Parathyroid adenoma (tissue), 2 donors: ENCODE measurements around the gene PNMA8C.

Experiments
- H2AFZ ChIP-seq: fragments of 300-600 bp; sonication (generic); one replicate; pipeline ENCODE4 v1.7.0; 2017; ENCODE audit warnings: antibody characterized with exemption, mild to moderate bottlenecking
- H3K27ac ChIP-seq: fragments of 300-600 bp; sonication (generic); one replicate; pipeline ENCODE4 v1.7.0; 2017
- H3K27me3 ChIP-seq: fragments of 300-600 bp; sonication (generic); one replicate; pipeline ENCODE4 v1.7.0; 2017; ENCODE audit warnings: low read length; ENCODE audit not compliant: control insufficient read depth, insufficient read depth
- H3K36me3 ChIP-seq: fragments of 300-600 bp; sonication (generic); one replicate; pipeline ENCODE4 v1.7.0; 2017; ENCODE audit warnings: low read length; ENCODE audit not compliant: control insufficient read depth, insufficient read depth
- H3K4me1 ChIP-seq: fragments of 300-600 bp; sonication (generic); one replicate; pipeline ENCODE4 v1.7.0; 2017; ENCODE audit warnings: control low read depth
- H3K4me2 ChIP-seq: fragments of 300-600 bp; sonication (generic); one replicate; pipeline ENCODE4 v1.7.0; 2017; ENCODE audit warnings: low read length
- H3K4me3 ChIP-seq: fragments of 300-600 bp; sonication (generic); one replicate; pipeline ENCODE4 v1.7.0; 2017; ENCODE audit warnings: low read depth, low read length
- H3K79me2 ChIP-seq: fragments of 300-600 bp; sonication (generic); one replicate; pipeline ENCODE4 v1.7.0; 2017; ENCODE audit warnings: control low read depth
- H3K9ac ChIP-seq: fragments of 300-600 bp; sonication (generic); one replicate; pipeline ENCODE4 v1.7.0; 2017; ENCODE audit warnings: mild to moderate bottlenecking
- H3K9me3 ChIP-seq: fragments of 300-600 bp; sonication (generic); one replicate; pipeline ENCODE4 v1.7.0; 2017; ENCODE audit warnings: low read length; ENCODE audit not compliant: control insufficient read depth
- CTCF ChIP-seq: fragments of 300-600 bp; sonication (generic); IDR thresholded peaks from one replicate; pipeline ENCODE4 v1.7.0; 2017; ENCODE audit warnings: antibody characterized with exemption, mild to moderate bottlenecking
- donor health status: primary hyperparathyroidism.

Gene PNMA8C

GRCh38 chr19:46456930-46457329 is 28.2 kb upstream of the PNMA8C start:
- Histone ChIP-seq H3K4me3 (no peak overlapping the region), H3K27ac (no peak overlapping the region), H3K27me3 (no peaks in the 10 kb centered on the region), H3K9me3 (no peaks in the 10 kb centered on the region), H2AFZ (no peak overlapping the region), H3K79me2 (no peaks in the 10 kb centered on the region), H3K4me2 (no peak overlapping the region), H3K9ac (no peak overlapping the region), H3K4me1 (no peaks in the 10 kb centered on the region), H3K36me3 (no peaks in the 10 kb centered on the region)
- no peak for TF ChIP-seq CTCF

- H3K27me3 ChIP-seq, result no peaks in the 10 kb centered on the region
- no peak overlapping the region for H3K9ac ChIP-seq
- no peak for TF ChIP-seq CTCF
- no peaks in the 10 kb centered on the region for H3K79me2 ChIP-seq
- H3K36me3 ChIP-seq, result no peaks in the 10 kb centered on the region
- H3K4me3 ChIP-seq, result no peak overlapping the region
- no peak overlapping the region for H3K27ac ChIP-seq
- no peaks in the 10 kb centered on the region for H3K4me1 ChIP-seq
- H3K4me2 ChIP-seq, result no peak overlapping the region
- H2AFZ ChIP-seq, result no peak overlapping the region
- no peaks in the 10 kb centered on the region for H3K9me3 ChIP-seq
Observed at GRCh38 chr19:46454244-46454643, 25.5 kb upstream of the PNMA8C start.

- Histone ChIP-seq H3K9ac (no peak overlapping the region), H3K36me3 (no peaks in the 10 kb centered on the region), H3K27me3 (no peaks in the 10 kb centered on the region), H3K27ac (no peak overlapping the region), H3K79me2 (no peaks in the 10 kb centered on the region), H3K9me3 (no peaks in the 10 kb centered on the region), H3K4me1 (no peaks in the 10 kb centered on the region), H2AFZ (no peak overlapping the region), H3K4me3 (no peak overlapping the region), H3K4me2 (no peak overlapping the region)
- no peak for TF ChIP-seq CTCF
Observed at GRCh38 chr19:46453661-46454060, 24.9 kb upstream of the PNMA8C start.

- no peak for TF ChIP-seq CTCF
- H3K27ac ChIP-seq, result no peak overlapping the region
- H3K4me3 ChIP-seq, result no peak overlapping the region
- no peak overlapping the region for H2AFZ ChIP-seq
- H3K9me3 ChIP-seq, result no peaks in the 10 kb centered on the region
- H3K79me2 ChIP-seq, result no peaks in the 10 kb centered on the region
- H3K4me1 ChIP-seq, result no peaks in the 10 kb centered on the region
- H3K36me3 ChIP-seq, result no peaks in the 10 kb centered on the region
- H3K27me3 ChIP-seq, result no peaks in the 10 kb centered on the region
- no peak overlapping the region for H3K4me2 ChIP-seq
- no peak overlapping the region for H3K9ac ChIP-seq
Observed at GRCh38 chr19:46452186-46452585, 23.4 kb upstream of the PNMA8C start.

GRCh38 chr19:46451352-46451751 is 22.6 kb upstream of the PNMA8C start:
- Histone ChIP-seq H3K27ac (no peak overlapping the region), H3K27me3 (no peaks in the 10 kb centered on the region), H3K4me1 (no peaks in the 10 kb centered on the region), H3K79me2 (no peaks in the 10 kb centered on the region), H3K4me3 (no peak overlapping the region), H3K9me3 (no peaks in the 10 kb centered on the region), H3K9ac (no peak overlapping the region), H3K36me3 (no peaks in the 10 kb centered on the region), H3K4me2 (no peak overlapping the region), H2AFZ (no peak overlapping the region)
- no peak for TF ChIP-seq CTCF
